Stimulated activated CD8-positive, alpha-beta memory T cell treated with anti-CD3 and anti-CD28 coated beads, Interleukin-7, amount 100 ng/mL, for 48 hours (primary cell): ENCODE measurements around the gene TMEM121B.

ENCODE experiments used
- DNase-seq, 2 donors: peaks; one replicate each; pipeline ENCODE4 v3.0.0-alpha.2; 2020; ENCODE audit warnings: low read depth in 1 of 2; ENCODE audit errors: extremely low read depth in 1 of 2

Gene TMEM121B

GRCh38 chr22:17140022-17140421 lies 18.9 kb upstream of the TMEM121B start:
- no peak for DNase-seq

GRCh38 chr22:17138513-17138912 lies 17.4 kb upstream of the TMEM121B start:
- no peak for DNase-seq

- DNase-seq = no peak
Measured at GRCh38 chr22:17137861-17138425, 16.8 kb upstream of the TMEM121B start.

GRCh38 chr22:17137170-17137569 lies 16.0 kb upstream of the TMEM121B start:
- no peak for DNase-seq

- no peak for DNase-seq
Measured at GRCh38 chr22:17135153-17135760, 14.1 kb upstream of the TMEM121B start.

- no peak for DNase-seq
Measured at GRCh38 chr22:17133137-17133536, 12.0 kb upstream of the TMEM121B start.

- no peak for DNase-seq
Measured at GRCh38 chr22:17132112-17132511, 11.0 kb upstream of the TMEM121B start.

- DNase-seq = no peak
Measured at GRCh38 chr22:17131686-17132085, 10.5 kb upstream of the TMEM121B start.

GRCh38 chr22:17130199-17130598 lies 9.0 kb upstream of the TMEM121B start:
- no peak for DNase-seq

GRCh38 chr22:17120711-17121232 lies 388 bp downstream of the TMEM121B start:
- DNase-seq = no peak

GRCh38 chr22:17120281-17120680 lies 879 bp downstream of the TMEM121B start:
- no peak for DNase-seq

- no peak for DNase-seq
Measured at GRCh38 chr22:17119481-17120202, 1.5 kb downstream of the TMEM121B start.

- no peak for DNase-seq
Measured at GRCh38 chr22:17118342-17118741, 2.8 kb downstream of the TMEM121B start.

GRCh38 chr22:17117890-17118289 lies 3.3 kb downstream of the TMEM121B start:
- no peak for DNase-seq

GRCh38 chr22:17117400-17117799 lies 3.8 kb downstream of the TMEM121B start:
- no peak for DNase-seq

GRCh38 chr22:17116572-17117330 lies 4.4 kb downstream of the TMEM121B start:
- DNase-seq = no peak

GRCh38 chr22:17115945-17116565 lies 5.1 kb downstream of the TMEM121B start:
- no peak for DNase-seq

- DNase-seq = no peak
Measured at GRCh38 chr22:17115236-17115635, 5.9 kb downstream of the TMEM121B start.

GRCh38 chr22:17114898-17115235 lies 6.3 kb downstream of the TMEM121B start:
- DNase-seq = no peak

GRCh38 chr22:17114173-17114897 lies 6.8 kb downstream of the TMEM121B start:
- DNase-seq = no peak
